ENCODE data around the gene DLK2.
A peak's percentile ranks its signal among the peaks of the same experiment; 100 is the strongest.

DLK2 gene

DNA sequence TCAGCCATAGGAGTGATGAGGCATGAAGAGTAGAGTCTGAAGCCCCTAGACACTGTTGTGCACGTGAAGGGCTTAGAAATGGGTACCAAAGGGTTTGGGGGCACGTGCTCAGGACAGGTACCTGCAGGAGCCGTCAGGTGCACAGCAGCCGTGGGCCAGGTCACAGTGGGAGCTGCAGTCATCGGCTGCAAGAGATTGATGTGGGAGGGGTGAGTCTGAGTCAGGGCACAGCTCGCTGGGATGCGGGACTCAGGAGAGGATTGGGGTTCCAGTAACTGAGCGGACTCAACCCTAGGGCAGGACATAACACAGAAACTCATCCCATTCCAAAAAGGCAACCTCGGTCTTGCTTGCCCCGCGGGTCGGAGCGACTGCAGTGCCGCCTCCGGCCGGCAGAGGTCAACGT, 1.1 kb downstream of the DLK2 start:
- DNase-seq (ENCODE audit: low read depth in 2 of 2, low spot score in 1 of 2) = peak; percentile 26 to 43

DNA sequence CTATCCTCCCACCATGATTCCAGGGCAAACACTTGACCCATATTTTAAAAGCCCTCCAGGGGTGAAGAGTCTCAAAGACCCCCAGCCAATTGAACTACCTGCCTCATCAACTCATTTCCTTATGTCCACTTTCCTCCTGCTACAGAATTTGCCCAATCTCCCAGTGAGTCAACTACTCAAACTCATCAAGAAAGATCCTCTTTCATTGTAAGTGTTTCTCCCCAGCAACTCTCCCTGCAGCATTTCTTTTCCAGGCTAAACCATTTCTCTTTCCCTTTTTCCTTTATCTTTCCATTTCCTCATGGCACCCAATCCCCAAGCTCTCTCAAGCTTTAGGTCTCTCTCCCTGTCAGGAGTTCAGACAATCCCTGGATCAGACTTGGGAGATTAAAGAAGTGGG, 1.5 kb downstream of the DLK2 start:
- DNase-seq (ENCODE audit: low read depth in 2 of 2, low spot score in 1 of 2) = no peak

GRCh38 chr6:43452896-43453295, 2.5 kb downstream of the DLK2 start:
- no peak for DNase-seq (ENCODE audit: low read depth in 2 of 2, low spot score in 1 of 2)

GRCh38 chr6:43451939-43452338, 3.4 kb downstream of the DLK2 start:
- no peak for DNase-seq (ENCODE audit: low read depth in 2 of 2, low spot score in 1 of 2)

GRCh38 chr6:43451348-43451747, 4.0 kb downstream of the DLK2 start:
- no peak for DNase-seq (ENCODE audit: low read depth in 2 of 2, low spot score in 1 of 2)

- DNase-seq (ENCODE audit: low read depth in 2 of 2, low spot score in 1 of 2) = no peak
These were observed 4.6 kb downstream of the DLK2 start for GRCh38 chr6:43450699-43451131.

DNA sequence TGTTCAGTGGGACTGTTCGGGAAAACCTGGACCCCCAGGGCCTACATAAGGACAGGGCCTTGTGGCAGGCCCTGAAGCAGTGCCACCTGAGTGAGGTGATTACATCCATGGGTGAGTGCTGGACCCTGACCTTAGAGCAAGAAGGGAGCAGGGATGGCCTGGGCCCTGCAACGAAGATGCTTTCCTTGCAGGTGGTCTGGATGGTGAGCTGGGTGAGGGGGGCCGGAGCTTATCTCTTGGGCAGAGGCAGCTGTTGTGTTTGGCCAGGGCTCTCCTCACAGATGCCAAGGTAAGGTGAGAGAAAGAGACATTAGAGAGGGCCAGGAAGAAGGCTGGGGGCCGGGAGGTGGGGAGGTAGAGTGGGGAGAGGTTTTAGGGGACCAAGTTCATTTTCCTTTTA, 6.4 kb downstream of the DLK2 start:
- no peak for DNase-seq (ENCODE audit: low read depth in 2 of 2, low spot score in 1 of 2)

DNA sequence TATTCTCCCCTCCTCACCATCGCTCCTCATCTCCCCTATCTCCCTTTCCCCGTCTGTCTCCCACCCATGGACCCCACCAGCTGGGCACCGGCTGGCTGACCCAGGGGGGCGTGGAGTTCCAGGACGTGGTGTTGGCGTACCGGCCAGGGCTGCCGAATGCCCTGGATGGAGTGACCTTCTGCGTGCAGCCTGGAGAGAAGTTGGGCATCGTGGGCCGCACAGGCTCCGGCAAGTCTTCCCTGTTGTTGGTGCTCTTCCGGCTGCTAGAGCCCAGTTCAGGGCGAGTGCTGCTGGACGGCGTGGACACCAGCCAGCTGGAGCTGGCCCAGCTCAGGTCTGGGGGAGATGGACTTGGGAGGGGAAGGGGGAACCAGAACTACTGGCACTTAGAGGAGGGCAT, 7.7 kb downstream of the DLK2 start:
- no peak for DNase-seq (ENCODE audit: low read depth in 2 of 2, low spot score in 1 of 2)

DNA sequence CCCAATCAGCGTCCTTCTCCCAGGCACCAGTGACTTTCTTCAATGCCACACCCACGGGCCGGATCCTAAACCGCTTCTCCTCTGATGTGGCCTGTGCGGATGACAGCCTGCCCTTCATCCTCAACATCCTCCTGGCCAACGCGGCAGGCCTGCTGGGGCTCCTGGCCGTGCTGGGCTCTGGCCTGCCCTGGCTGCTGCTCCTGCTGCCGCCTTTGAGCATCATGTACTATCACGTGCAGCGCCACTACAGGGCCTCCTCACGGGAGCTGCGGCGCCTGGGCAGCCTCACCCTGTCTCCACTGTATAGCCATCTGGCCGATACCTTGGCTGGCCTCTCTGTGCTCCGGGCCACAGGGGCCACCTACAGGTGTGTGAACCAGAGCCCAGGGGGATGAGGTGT, 9.8 kb downstream of the DLK2 start:
- DNase-seq (ENCODE audit: low read depth in 2 of 2, low spot score in 1 of 2) = no peak

GRCh38 chr6:43444582-43444981, 10.8 kb downstream of the DLK2 start:
- no peak for DNase-seq (ENCODE audit: low read depth in 2 of 2, low spot score in 1 of 2)

DNA sequence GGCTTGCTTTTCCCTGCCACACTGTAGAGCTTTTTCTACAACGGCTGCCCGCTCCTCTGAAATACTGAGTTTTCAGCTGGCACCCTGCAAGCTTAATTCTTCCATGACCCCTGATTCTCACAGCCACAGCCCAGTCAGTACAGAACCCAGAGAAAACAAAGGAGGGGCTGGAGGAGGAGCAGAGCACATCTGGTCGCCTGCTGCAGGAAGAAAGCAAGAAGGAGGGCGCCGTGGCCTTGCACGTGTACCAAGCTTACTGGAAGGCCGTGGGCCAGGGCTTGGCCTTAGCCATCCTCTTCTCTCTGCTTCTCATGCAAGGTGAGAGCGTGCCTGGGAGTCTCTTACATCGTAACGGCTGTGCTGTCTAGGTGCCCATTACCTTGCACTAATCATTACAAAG, 11.3 kb downstream of the DLK2 start:
- DNase-seq (ENCODE audit: low read depth in 2 of 2, low spot score in 1 of 2) = no peak

GRCh38 chr6:43442935-43443334, 12.4 kb downstream of the DLK2 start:
- no peak for DNase-seq (ENCODE audit: low read depth in 2 of 2, low spot score in 1 of 2)

- DNase-seq (ENCODE audit: low read depth in 2 of 2, low spot score in 1 of 2) = no peak
These were observed 17.6 kb downstream of the DLK2 start for GRCh38 chr6:43437700-43438099.

DNA sequence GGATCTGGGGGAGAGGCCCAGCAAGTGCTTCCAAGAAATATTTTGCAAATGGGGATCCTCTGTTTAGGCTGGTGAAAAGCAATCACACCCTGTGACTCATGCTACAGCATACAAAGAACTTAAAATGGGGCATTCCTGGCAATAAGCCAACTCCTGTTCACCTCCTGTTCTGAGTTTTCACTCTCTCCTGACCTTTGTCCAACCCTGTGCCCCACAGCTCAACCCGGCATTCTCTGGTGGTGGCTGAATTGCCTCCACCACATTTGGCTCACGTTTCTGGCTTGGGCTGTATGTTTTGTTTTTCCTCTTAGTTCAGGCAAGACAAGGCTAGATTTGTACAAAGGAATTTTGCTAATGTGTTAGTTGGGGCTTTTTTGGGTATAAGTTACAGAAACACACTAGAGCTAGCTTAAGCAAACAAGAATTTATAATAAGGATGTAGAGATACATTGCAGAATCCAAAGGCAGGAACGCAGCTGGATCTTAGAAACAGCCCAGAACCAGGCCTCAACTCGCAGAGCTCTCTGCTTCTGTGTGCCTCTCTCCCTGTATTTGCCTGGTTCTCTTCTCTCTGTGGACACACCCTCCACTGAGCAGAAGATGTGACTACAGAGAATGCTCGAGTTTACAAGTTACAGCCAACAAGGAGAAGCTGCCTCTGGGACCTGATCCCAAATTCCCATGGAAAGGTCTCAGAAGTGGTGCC, 18.6 kb downstream of the DLK2 start:
- no peak for DNase-seq (ENCODE audit: low read depth in 2 of 2, low spot score in 1 of 2)

GRCh38 chr6:43435682-43436437, 19.5 kb downstream of the DLK2 start:
- DNase-seq (ENCODE audit: low read depth in 2 of 2, low spot score in 1 of 2) = no peak

GRCh38 chr6:43434943-43435342, 20.4 kb downstream of the DLK2 start:
- no peak for DNase-seq (ENCODE audit: low read depth in 2 of 2, low spot score in 1 of 2)

- DNase-seq (ENCODE audit: low read depth in 2 of 2, low spot score in 1 of 2) = no peak
These were observed 21.1 kb downstream of the DLK2 start for GRCh38 chr6:43434001-43434840.

GRCh38 chr6:43433148-43433547, 22.2 kb downstream of the DLK2 start:
- DNase-seq (ENCODE audit: low read depth in 2 of 2, low spot score in 1 of 2) = no peak

- DNase-seq (ENCODE audit: low read depth in 2 of 2, low spot score in 1 of 2) = no peak
These were observed 23.1 kb downstream of the DLK2 start for GRCh38 chr6:43432009-43432945.

GRCh38 chr6:43428874-43429273, 26.5 kb downstream of the DLK2 start:
- DNase-seq (ENCODE audit: low read depth in 2 of 2, low spot score in 1 of 2) = no peak

- DNase-seq (ENCODE audit: low read depth in 2 of 2, low spot score in 1 of 2) = peak in 1 of 2 donors; percentile 2
These were observed 27.2 kb downstream of the DLK2 start for GRCh38 chr6:43428112-43428570.

Measured in stimulated activated CD8-positive, alpha-beta memory T cell treated with anti-CD3 and anti-CD28 coated beads, Interleukin-4, amount 100 ng/mL, for 1 hour (primary cell).